H1 (cell line): Measurements from ENCODE around the gene ARHGEF12. TPM values are rescaled to one million over a fixed set of nuclear protein-coding genes. Genes with fewer than 3 reads are reported as not detected.

Experiments
- CTCF ChIA-PET: fragments of 300-600 bp; sonication (Branson Sonifier 250); formaldehyde crosslinking; loops from one replicate; lab custom pipeline; 2021; ENCODE audit not compliant: partially characterized antibody; lab: Charles Lee
- POLR2A ChIA-PET: fragments of 300-600 bp; sonication (Branson Sonifier 250); formaldehyde crosslinking; loops from one replicate; lab custom pipeline; 2021; ENCODE audit warnings: inconsistent platforms; ENCODE audit not compliant: partially characterized antibody; lab: Charles Lee
- DNase-seq, 2 experiments: peaks; one replicate each; pipeline versions ENCODE4 v3.0.0 to v3.0.0-alpha.2; 2010 to 2022; ENCODE audit warnings: low spot score in 2 of 2, low read depth in 1 of 2, mixed read lengths in 1 of 2
- FAIRE-seq: peaks from 2 replicates; lab custom pipeline; 2011; peaks lifted over from hg19 to GRCh38; lab: Jason Lieb, UNC
- H2AFZ ChIP-seq: 2 replicates; pipeline ENCODE4 v1.8.1; 2012; ENCODE audit warnings: low read length, inconsistent platforms
- H2AK5ac ChIP-seq: 2 replicates; pipeline ENCODE4 v1.6.1; 2013; ENCODE audit warnings: low read depth, low read length
- H2BK120ac ChIP-seq: replicated peaks from 2 replicates; pipeline ENCODE3; 2013; ENCODE audit warnings: low read depth, low read length, inconsistent platforms
- H2BK12ac ChIP-seq: 2 replicates; pipeline ENCODE4 v1.6.1; 2013; ENCODE audit warnings: low read depth, low read length
- H2BK15ac ChIP-seq: 2 replicates; pipeline ENCODE4 v1.6.1; 2013; ENCODE audit warnings: low read length
- H2BK20ac ChIP-seq: 2 replicates; pipeline ENCODE4 v1.6.1; 2013; ENCODE audit warnings: low read length
- H2BK5ac ChIP-seq: 2 replicates; pipeline ENCODE4 v1.6.1; 2013; ENCODE audit warnings: low read depth, low read length
- H3K14ac ChIP-seq: 2 replicates; pipeline ENCODE4 v1.6.1; 2013; ENCODE audit warnings: inconsistent platforms; ENCODE audit not compliant: insufficient read length
- H3K18ac ChIP-seq: 2 replicates; pipeline ENCODE4 v1.6.1; 2013; ENCODE audit warnings: low read length; ENCODE audit errors: extremely low read depth
- H3K23ac ChIP-seq: 2 replicates; pipeline ENCODE4 v1.6.1; 2013; ENCODE audit warnings: inconsistent platforms; ENCODE audit not compliant: insufficient read length
- H3K23me2 ChIP-seq: 2 replicates; pipeline ENCODE4 v1.6.1; 2013; ENCODE audit warnings: low read depth, low read length
- H3K27ac ChIP-seq: 2 replicates; pipeline ENCODE4 v1.6.1; 2011; ENCODE audit warnings: low read depth, low read length, inconsistent platforms
- H3K27me3 ChIP-seq, 4 experiments: replicated peaks in 1 of 4; 1 replicate in 1 of 4; 2 replicates in 3 of 4; pipeline versions ENCODE4 v1.6.1 to v1.8.1; 2011 to 2013; ENCODE audit warnings: low read length in 3 of 4, mild to moderate bottlenecking in 3 of 4, inconsistent platforms in 2 of 4, mixed read lengths in 2 of 4, moderate library complexity in 1 of 4; ENCODE audit not compliant: control insufficient read depth in 3 of 4, insufficient read depth in 3 of 4; ENCODE audit errors: extremely low read depth in 1 of 4
- H3K36me3 ChIP-seq, 4 experiments: 2 replicates each; pipeline versions ENCODE4 v1.6.1 to v1.8.1; 2011 to 2013; ENCODE audit warnings: mild to moderate bottlenecking in 4 of 4, low read length in 3 of 4, moderate library complexity in 2 of 4, control low read depth in 1 of 4, inconsistent platforms in 1 of 4; ENCODE audit not compliant: insufficient read depth in 4 of 4, control insufficient read depth in 2 of 4
- H3K4ac ChIP-seq: replicated peaks from 2 replicates; pipeline ENCODE3; 2013; ENCODE audit warnings: low read length, low read depth, mixed read lengths, inconsistent platforms; ENCODE audit not compliant: insufficient read length
- H3K4me1 ChIP-seq, 4 experiments: replicated peaks in 1 of 4; 1 replicate in 1 of 4; 2 replicates in 3 of 4; pipeline versions ENCODE4 v1.6.1 to v1.8.1; 2011 to 2013; ENCODE audit warnings: low read length in 3 of 4, inconsistent platforms in 2 of 4, mixed read lengths in 1 of 4; ENCODE audit not compliant: insufficient read depth in 4 of 4, control insufficient read depth in 3 of 4
- H3K4me2 ChIP-seq, 2 experiments: 2 replicates each; pipeline versions ENCODE4 v1.6.1 to v1.8.1; 2011 to 2013; ENCODE audit warnings: low read depth in 2 of 2, low read length in 2 of 2, control low read depth in 1 of 2, inconsistent platforms in 1 of 2, mild to moderate bottlenecking in 1 of 2; ENCODE audit not compliant: insufficient read depth in 1 of 2
- H3K4me3 ChIP-seq, 4 experiments: fragments of 200-600, 300-600 bp in 1 of 4; sonication (generic), shearing (Covaris generic), sonication (Bioruptor Twin) in 1 of 4; 2 replicates each; pipeline versions ENCODE4 v1.5.1 to v1.8.1; 2011 to 2016; ENCODE audit warnings: low read length in 4 of 4, low read depth in 3 of 4, control low read depth in 2 of 4, inconsistent platforms in 2 of 4, mild to moderate bottlenecking in 2 of 4, mixed read lengths in 1 of 4, moderate library complexity in 1 of 4; ENCODE audit not compliant: insufficient read depth in 2 of 4; ENCODE audit errors: extremely low read depth in 1 of 4
- H3K56ac ChIP-seq: replicated peaks from 2 replicates; pipeline ENCODE3; 2013; ENCODE audit warnings: low read depth, mild to moderate bottlenecking, mixed read lengths, low read length, inconsistent platforms; ENCODE audit not compliant: insufficient read length
- H3K79me1 ChIP-seq: 2 replicates; pipeline ENCODE4 v1.6.1; 2013; ENCODE audit warnings: low read depth, low read length, control low read depth
- H3K79me2 ChIP-seq, 2 experiments: 2 replicates each; pipeline versions ENCODE4 v1.6.1 to v1.8.1; 2012 to 2013; ENCODE audit warnings: low read length in 2 of 2, mild to moderate bottlenecking in 2 of 2, inconsistent platforms in 1 of 2; ENCODE audit not compliant: insufficient read depth in 2 of 2, control insufficient read depth in 1 of 2
- H3K9ac ChIP-seq, 4 experiments: replicated peaks in 1 of 4; 1 replicate in 1 of 4; 2 replicates in 3 of 4; pipeline versions ENCODE4 v1.6.1 to v1.8.1; 2011 to 2013; ENCODE audit warnings: low read depth in 3 of 4, low read length in 3 of 4, control low read depth in 2 of 4, mild to moderate bottlenecking in 2 of 4, moderate library complexity in 2 of 4, inconsistent platforms in 1 of 4; ENCODE audit errors: extremely low read depth in 1 of 4
- H3K9me3 ChIP-seq, 2 experiments: 2 replicates each; pipeline versions ENCODE4 v1.6.1 to v1.8.1; 2012 to 2013; ENCODE audit warnings: mild to moderate bottlenecking in 2 of 2, moderate library complexity in 2 of 2, control low read depth in 1 of 2, inconsistent platforms in 1 of 2, low read depth in 1 of 2, low read length in 1 of 2, mixed read lengths in 1 of 2; ENCODE audit not compliant: insufficient read depth in 2 of 2
- H4K20me1 ChIP-seq, 2 experiments: replicated peaks in 1 of 2; 2 replicates each; pipeline versions ENCODE3 to v1.8.1; 2011 to 2013; ENCODE audit warnings: inconsistent platforms in 2 of 2, low read length in 2 of 2, mild to moderate bottlenecking in 1 of 2; ENCODE audit not compliant: insufficient read depth in 2 of 2, control insufficient read depth in 1 of 2
- H4K5ac ChIP-seq: 2 replicates; pipeline ENCODE4 v1.6.1; 2013; ENCODE audit warnings: low read length, low read depth, mixed read lengths, inconsistent platforms; ENCODE audit not compliant: insufficient read length
- H4K8ac ChIP-seq: 2 replicates; pipeline ENCODE4 v1.8.0; 2013; ENCODE audit warnings: mild to moderate bottlenecking, moderate library complexity, low read length, inconsistent platforms; ENCODE audit not compliant: insufficient read depth; ENCODE audit errors: extremely low read depth
- H4K91ac ChIP-seq: replicated peaks from 2 replicates; pipeline ENCODE3; 2013; ENCODE audit warnings: low read length, mixed read lengths, inconsistent platforms; ENCODE audit not compliant: insufficient read length
- BCL11A ChIP-seq, 2 experiments: IDR thresholded peaks; one replicate each; pipeline ENCODE4 v1.6.1; 2011; ENCODE audit warnings: low read depth in 2 of 2, low read length in 2 of 2, mild to moderate bottlenecking in 2 of 2
- EP300 ChIP-seq, 2 experiments: IDR thresholded peaks; 1 replicate in 1 of 2; 2 replicates in 1 of 2; pipeline ENCODE4 v1.6.1; 2011 to 2012; ENCODE audit warnings: low read depth in 2 of 2, low read length in 2 of 2, mild to moderate bottlenecking in 2 of 2, borderline replicate concordance in 1 of 2, inconsistent platforms in 1 of 2, moderate library complexity in 1 of 2
- MAX ChIP-seq: IDR thresholded peaks from 2 replicates; pipeline ENCODE4 v1.6.1; 2012; ENCODE audit warnings: inconsistent platforms
- WGBS, 2 experiments: shearing (Covaris generic) in 1 of 2; methylation state at CpG; one replicate each; pipeline versions ENCODE4 v1.1.6 to v1.1.7; 2013 to 2015; ENCODE audit warnings: low lambda C conversion rate in 2 of 2, mixed read lengths in 2 of 2, inconsistent platforms in 1 of 2, low coverage in 1 of 2, missing lambda C conversion rate in 1 of 2; ENCODE audit not compliant: insufficient replicate concordance in 2 of 2, insufficient coverage in 1 of 2, insufficient read length in 1 of 2; ENCODE audit errors: extremely low coverage in 1 of 2, missing lambda C conversion rate in 1 of 2; 5-methylcytosine and 5-hydroxymethylcytosine counted together
- polyA plus RNA-seq, 7 experiments: library from polyadenylated mRNA; depleted of rRNA in 3 of 7; stranded (reverse) in 5 of 7; unstranded in 2 of 7; fragments of >200 nt in 5 of 7; fragments of 200-250 nt in 2 of 7; gene quantifications; 1 replicate in 5 of 7; 2 replicates in 1 of 7; 4 replicates in 1 of 7; pipeline versions ENCODE4 v1.2.1 to v1.2.3, GENCODE V29; 2011 to 2013; ENCODE audit warnings: missing spikeins in 2 of 7, mixed read lengths in 2 of 7
- total RNA-seq: library from RNA; stranded (reverse); fragmentation: NEBNext Ultra II Directional; extraction: Animal tissue kit (Norgen Biotek cat#: 25700); gene quantifications from 2 replicates; pipeline ENCODE4 v1.2.1, GENCODE V29; 2021

ARHGEF12 gene
- total and polyA plus RNA-seq, 2 of the 8 experiments (the other 6 are each of a cell fraction or from before 2014, with no cell fraction given) = 5.1 to 33.7 TPM

GRCh38 chr11:120492486-120492885 lies 156.3 kb downstream of the ARHGEF12 start:
- Histone ChIP-seq H3K79me2 (no peaks in the 10 kb centered on the region), H3K36me3 (no peaks in the 10 kb centered on the region), H3K18ac (no peak overlapping the region), H3K4me2 (no peak overlapping the region), H3K23ac (no peak overlapping the region), H3K9me3 (no peaks in the 10 kb centered on the region), H4K8ac (no peak overlapping the region), H3K79me1 (no peaks in the 10 kb centered on the region), H4K5ac (no peak overlapping the region), H3K4ac (no peak overlapping the region), H2BK20ac (no peak overlapping the region), H3K9ac (no peak overlapping the region), H2BK15ac (no peak overlapping the region), H3K14ac (no peak overlapping the region), H3K27me3 (no peaks in the 10 kb centered on the region), H3K56ac (no peak overlapping the region), H3K23me2 (no peaks in the 10 kb centered on the region), H2BK120ac (no peak overlapping the region), H3K4me1 (no peaks in the 10 kb centered on the region; a peak in 1 of 7 replicates), H3K27ac (no peak overlapping the region), H2BK12ac (no peak overlapping the region), H4K20me1 (no peaks in the 10 kb centered on the region), H2BK5ac (no peak overlapping the region), H2AK5ac (no peak overlapping the region), H4K91ac (no peak overlapping the region), H3K4me3 (no peak overlapping the region), H2AFZ (no peak overlapping the region)
- FAIRE-seq (no peak), DNase-seq (no peak)
- 53 to 100% methylated on average over 1 to 3 of the region's 3 CpGs for WGBS, 2 experiments
- TF ChIP-seq MAX (no peak), EP300 (IDR thresholded peaks at IDR 0.05; ENCODE audit: borderline replicate concordance in 1 of 2, low read depth in 2 of 2, low read length in 2 of 2) (no peak), BCL11A (IDR thresholded peaks at IDR 0.05; ENCODE audit: low read depth in 2 of 2, low read length in 2 of 2) (no peak)
- ChIA-PET POLR2A (no interaction called here), CTCF (no interaction called here)
